HG03469 (cell line): Measurements from ENCODE around the gene RNF6.
"Not testable (repeated sequence)": the region's sequence is repeated elsewhere in the genome, so short reads cannot be mapped to it uniquely, and the experiment has no call there.

ENCODE experiments used
- ATAC-seq: cut with Tn5 transposase; IDR thresholded peaks from one replicate; pipeline ENCODE4 v1.9.1; 2021; ENCODE audit warnings: mild to moderate bottlenecking, moderate library complexity, moderate number of reproducible peaks; ENCODE audit not compliant: unreplicated experiment

Gene RNF6

DNA sequence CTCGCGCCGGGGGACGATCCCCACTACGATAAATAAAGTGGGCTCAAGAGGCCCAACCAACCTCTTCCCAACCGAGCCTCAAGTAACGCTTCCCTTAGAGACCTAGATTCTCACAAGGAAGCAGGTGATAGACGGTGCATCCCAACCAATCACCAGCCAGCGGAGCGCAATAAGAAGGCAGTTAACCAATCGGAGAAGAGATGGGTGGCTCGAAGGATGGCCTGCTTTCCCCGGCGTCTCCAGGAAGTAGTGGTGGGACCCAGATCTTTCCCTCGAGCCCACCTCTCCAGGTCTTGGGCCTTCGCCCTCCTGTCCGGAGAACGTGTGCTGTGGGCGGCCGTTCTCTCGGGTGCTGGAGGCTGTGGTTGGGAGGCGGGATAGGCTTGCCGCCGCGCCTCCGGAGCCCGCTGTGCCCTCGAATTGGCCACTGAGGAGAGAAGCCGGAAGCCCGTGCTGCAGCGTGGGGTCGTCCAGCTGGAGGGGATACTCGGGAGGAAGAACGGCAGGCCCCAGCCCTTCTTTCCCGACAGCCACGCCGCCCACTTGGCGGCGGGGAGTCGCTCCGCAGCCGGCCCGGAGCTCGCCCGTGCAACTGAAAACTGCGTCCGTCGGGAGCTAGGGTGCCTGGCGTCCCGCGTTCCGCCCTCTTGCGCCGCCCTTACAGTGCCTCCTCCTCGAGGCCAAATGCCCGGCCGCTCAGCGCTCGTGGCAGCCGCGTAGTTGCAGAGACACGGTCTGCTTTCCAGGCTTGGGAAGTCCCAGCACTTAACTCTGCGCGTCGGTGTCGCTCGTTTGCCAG lies at the start of gene RNF6:
TSS of gene RNF6 (minus strand) at position 594 of the 799 bp plus-strand sequence. CDS start 2,665 bp downstream, outside the sequence.
- ATAC-seq: peak; percentile 94

DNA sequence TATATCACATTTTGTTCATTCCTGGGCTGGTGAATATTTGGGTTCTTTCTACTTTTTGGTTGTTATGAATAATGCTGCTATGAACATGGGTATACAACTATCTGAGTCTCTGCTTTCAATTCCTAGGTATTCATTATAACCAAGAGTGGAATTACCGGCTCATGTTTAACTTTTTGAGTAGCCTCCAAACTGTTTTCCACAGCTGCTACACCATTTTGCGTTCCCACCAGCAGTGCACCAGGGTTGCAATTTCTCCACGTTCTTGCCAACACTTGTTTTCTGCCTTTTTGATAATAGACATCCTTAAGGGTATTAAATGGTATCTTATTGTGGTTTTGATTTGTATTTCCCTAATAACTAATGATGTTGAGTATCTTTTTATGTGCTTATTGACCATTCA lies 48.6 kb upstream of the RNF6 start:
- ATAC-seq: no peak

DNA sequence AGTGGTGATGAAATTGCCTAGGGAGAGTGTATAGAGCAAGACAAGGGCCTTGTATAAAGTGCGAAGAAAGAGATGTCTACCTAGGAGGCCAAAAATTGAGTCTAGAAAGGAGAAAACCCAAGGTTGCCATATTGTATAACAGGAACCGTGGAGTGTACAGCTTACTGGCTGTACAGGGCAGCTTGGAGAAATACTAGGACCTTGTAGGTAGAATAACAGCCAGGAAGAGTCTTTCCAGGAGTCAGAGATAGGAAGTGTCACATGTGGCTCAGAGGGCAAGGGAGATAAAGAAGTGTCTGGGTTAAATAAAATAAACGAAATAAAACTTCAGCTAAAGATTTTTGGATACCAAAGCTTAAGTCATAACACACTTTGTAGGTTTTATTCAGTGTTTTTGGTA lies 44.2 kb upstream of the RNF6 start:
- ATAC-seq: no peak

DNA sequence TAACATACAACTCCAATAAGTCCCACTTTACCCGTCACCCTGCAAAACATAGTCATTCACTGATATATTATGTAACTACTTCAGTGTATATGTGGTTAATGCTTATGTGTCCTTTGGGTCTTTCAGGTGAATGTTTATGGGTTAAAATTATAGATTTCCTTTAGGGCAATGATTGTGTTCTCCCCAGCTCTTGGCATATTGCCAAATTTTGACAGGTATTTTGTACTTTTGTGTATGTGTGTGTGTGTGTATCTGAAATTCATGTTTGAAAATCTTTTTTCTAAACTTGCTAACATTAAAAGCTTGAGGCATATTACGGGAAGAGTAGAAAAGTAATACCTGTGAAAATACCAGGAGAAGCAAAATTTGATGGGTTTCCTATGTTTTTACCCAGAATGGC lies 40.0 kb upstream of the RNF6 start:
- no peak for ATAC-seq

DNA sequence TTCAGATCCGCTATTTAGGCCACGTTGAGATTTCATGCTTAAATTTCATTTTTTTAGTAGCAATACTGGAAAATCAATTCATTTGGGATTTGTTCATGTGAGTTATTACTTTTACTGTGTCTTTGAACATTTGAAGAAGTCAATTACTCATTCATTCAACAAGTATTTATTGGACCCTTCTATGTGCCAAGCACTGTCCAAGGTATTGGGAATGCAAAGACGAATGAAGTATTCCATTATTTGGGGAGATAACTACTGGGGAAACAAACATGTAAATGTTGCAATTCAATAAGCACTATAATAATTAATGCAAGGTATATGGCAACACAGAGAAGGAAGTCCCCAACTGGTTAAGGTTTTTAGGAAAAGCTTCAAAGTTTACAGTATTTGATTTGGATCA lies 37.5 kb upstream of the RNF6 start:
- no peak for ATAC-seq

DNA sequence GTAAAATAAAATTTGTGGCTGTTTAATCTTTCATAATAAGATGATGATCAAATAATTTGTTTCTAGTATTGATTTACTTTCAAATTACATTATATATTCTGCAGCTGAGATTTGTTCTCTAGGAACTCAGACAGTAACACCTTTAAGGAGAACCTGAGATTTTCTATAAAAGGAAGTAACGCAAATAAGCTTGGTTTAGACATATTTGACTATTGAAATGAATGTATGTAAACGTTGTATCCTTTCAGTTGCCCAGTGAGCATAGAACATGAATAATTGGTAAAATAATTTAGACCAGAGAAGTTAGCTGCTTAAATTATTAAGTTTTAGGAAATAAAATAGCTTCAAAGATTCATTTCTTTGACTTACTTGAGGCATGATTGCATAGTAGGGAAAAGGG lies 34.9 kb upstream of the RNF6 start:
- no peak for ATAC-seq

DNA sequence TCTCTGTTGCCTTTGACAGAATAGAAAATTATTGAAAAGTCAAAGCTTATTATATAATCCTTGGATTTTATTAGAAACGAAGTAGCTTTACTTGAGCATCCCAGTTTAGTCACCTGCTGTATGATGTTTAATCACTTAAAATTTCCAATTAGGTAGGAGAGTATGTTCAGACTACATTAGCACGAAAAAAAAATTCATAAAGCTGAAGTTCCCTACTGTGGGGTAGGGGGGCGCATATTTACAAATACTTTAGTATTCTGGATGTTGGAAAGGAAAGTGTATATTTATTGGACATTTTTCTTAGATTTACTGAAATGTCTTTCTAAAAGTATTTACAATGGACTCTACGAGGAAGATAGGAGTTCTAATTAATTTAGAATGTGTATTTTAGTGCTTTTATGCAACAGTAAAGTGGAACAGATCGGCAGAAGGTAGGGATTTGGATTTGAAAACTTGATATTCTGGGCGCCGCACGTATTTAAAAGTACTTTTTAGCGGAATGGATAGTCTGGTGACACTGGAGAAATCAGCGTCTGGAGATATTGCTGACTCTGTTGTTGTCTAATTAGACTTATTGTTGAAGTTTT lies 33.7 kb upstream of the RNF6 start:
- ATAC-seq: no peak

DNA sequence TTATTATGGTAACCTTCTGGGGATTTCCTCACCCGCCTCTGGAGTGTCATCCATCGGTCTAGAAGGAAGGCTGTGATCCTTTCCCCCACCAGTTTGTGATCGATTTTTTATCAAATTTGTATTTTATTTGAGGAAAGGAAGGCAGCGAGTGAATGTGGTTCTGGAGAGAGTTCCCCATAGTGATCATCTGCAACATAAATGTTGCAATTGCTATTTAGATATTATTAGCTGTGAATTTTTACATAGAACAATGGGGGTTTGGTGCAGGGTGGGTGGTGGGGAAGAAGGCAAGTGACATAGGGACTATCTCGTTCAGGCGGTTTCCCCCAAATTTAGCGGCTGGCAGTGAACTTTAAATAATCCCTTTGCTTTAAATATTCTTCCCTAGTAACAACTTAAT lies 33.0 kb upstream of the RNF6 start:
- no peak for ATAC-seq

DNA sequence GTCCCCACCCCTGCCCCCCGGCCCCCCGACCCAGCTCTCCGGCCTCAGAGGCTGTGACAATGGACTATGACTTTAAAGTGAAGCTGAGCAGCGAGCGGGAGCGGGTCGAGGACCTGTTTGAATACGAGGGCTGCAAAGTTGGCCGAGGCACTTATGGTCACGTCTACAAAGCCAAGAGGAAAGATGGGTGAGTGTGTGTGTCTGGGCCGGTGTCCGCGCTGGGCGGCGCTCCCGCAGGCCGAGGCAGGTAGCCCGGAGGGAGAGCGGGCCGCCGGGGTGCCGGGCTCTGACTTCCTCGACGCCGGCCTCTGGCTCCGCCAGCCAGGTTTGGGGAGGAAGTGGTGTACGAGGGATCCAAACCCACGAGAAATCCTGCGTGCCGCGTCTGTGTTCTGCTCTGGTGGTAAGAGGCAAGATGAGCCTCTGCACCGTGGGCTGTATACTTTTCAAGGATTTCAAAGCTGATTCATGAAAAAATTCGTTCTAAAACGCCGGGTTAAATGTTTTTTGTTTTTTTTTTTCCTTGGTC lies 32.5 kb upstream of the RNF6 start:
- peak; percentile 20 for ATAC-seq

DNA sequence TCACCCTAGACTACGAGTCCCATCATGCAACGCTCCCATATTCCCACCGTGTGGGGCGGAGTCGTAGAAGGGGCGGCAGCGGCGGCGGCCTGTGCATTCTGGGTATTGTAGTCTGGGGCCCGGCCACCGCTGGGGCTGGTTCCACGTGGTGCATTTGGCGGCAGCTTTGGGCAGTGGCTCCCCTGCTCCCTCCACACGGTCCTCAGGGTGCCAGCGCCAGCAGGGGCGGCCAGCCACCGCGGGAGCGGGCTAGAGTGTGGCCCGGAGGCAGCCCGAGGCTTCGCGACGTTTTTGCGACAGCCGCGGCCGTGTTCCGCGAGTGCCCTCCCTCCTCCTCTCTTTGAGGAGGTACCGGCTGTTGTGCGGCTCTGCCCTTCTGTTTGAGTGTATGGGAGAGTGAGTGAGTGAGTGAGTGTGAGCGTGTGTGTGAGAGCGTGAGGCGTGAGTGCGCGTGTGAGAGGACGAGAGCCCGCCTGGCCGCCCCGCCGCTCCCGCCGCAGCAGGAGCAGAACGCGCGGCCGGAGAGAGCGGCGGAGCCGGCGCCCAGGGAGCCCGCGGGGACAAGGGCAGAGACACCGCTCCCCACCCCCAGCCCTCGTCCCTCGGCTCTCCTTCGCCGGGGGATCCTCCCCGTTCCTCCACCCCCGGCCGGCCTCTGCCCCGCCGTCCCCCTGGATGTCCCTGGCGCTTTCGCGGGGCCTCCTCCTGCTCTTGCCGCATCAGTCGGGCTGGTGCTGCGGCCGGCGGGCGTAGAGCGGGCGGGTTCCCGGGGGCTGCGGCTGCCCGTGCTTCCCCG lies 31.9 kb upstream of the RNF6 start, which contains the start of gene CDK8:
TSS of gene CDK8 (plus strand) at position 343 of the 796 bp plus-strand sequence. CDS start 513 bp downstream, outside the sequence.
- peak; percentile 70 for ATAC-seq

DNA sequence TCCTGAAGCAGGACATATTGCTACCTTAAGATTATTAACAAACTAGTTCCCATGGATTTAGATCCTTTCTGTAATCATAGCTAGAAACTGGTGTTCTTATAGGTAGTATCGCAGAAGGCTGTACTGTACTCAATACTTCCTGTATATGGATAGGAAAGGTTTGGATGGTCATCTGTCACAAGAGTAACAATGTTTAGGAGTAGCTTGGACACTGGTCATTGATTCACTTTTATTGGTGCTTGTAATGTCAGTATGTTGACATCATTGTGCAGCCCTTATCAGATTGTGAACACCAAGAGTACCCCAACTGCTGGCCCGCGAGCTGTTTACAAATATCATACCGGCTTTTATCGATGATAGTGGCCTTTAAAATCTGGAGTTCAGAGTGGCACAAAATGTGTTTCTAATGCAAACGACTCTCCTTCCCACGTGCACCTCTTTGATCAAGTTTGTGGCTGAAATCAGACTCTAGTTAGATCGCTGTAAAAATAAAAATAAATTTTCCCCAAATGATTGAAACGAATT lies 31.2 kb upstream of the RNF6 start:
- ATAC-seq: no peak

DNA sequence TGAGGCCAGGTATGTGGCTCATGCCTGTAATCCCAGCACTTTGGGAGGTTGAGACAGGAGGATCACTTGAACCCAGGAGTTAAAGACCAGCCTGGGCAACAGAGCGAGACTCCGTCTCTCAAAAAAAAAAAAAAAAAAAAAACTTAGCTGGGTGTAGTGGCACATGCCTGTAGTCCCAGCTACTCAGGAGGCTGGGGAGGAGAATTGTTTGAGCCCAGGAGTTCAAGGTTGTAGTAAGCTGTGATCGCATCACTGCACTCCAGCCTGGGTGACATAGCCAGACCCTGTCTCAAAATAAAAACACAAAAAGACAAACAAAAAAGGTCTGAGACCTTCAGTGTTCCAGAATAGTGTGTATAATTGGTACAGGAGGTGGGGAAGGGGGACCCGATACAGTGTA lies 29.9 kb upstream of the RNF6 start:
- ATAC-seq: not testable (repeated sequence)

DNA sequence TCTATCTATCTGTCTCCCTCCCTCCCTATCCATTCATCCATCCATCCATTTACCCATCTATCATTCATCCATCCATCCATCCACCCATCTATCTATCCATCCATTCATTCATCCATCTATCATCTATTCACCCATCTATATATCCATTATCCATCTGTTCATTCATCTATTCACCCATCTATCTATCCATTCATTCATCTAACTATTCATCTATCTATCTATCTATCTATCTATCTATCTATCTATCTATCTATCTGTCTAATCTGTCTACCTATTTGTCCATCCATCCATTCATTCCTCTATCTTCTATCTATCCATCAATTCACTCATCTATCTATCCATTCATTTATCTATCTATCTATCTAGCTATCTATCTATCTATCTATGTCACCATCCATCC lies 27.4 kb upstream of the RNF6 start:
- no peak for ATAC-seq

DNA sequence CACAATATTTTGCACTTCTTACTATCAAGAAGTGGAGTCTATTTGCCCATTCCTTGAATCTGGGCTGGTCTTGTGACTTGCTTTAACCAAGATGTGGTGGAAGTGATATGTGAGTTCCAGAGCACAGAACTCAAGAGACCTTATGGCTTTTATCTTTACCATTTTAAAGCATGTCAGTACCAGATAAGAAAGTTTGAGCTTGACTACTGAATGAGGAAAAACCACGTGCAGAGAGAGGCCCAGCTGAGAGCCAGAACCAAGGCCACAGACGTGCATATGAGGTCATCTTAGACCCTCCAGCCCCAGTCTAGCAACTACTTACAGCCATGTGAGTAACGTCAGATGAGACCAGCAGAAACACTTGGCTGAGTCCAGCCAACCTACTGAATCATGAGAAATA lies 25.5 kb upstream of the RNF6 start:
- no peak for ATAC-seq

DNA sequence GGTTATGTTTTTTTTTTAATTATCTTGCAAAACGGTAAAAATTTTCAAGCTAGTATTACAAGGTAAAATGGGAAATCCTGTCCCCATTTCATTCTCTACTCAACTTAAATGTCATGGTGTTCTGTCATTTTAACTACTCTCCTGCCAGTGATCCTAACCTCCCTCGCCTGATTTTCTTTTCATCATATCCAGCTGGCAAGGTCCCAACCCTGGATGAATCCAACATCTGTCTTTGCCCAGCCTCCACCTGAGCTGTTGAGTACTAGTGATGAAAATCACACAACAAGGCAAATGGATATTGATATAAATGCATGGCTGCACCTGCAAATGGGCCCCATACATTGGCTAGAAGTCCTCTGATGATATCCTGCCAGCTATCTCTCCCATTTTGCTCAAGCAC lies 24.9 kb upstream of the RNF6 start:
- ATAC-seq: no peak

DNA sequence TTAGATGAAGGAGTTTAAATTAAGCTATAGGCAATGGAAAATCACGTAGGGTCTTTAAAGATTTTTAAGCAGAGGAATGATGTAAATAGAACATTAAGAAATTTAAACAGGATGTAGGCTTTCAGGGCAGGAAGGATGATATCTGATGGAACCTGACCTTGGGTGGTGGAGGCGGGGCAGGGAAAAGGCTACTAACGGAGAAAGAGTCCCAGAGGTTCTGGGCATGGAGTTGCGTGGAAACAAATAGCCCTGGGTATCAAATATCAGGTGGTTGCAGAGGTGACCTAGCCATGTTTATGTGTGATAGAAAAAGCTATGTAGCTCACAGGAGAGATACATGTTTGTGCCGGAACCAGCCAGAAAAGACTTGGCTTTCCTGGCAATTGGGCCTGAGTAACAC lies 24.0 kb upstream of the RNF6 start:
- no peak for ATAC-seq

DNA sequence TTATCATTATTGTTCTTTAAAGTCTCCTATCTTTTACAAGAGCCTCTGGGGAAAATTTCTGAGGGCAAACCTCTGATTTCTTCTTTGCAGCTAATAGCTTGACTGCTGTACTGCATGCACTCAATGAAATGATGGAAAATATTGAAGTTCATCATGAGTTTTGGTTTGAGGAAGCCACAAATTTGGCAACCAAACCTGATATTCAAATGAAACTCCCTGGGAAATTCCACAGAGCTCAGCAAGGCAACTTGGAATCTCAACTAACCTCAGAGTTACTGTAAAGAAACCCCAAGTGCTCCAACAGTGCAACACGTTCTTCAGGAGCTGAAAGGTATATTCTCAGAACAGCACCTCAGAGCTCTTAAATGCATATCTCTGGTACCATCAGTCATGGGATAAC lies 14.2 kb upstream of the RNF6 start:
- no peak for ATAC-seq

DNA sequence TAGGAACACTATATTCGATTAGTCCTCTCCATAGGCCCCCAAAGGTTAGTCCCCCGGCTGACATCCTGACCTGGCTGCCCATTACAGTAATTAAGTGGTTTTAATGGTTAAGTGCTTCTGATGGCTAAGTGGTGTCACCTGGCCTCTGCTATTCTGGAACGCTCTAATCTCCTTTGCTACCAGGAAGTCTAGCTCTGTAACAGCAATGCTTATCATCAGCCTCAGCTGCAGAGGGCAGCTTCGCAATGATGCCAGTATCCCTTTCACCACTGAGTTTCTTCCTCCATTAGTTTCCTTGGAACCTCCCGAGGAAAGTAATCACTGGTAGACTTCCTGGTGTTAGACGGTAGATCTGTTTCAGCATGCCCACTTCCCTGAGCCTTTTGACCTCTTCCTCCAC lies 8.6 kb upstream of the RNF6 start:
- ATAC-seq: no peak

DNA sequence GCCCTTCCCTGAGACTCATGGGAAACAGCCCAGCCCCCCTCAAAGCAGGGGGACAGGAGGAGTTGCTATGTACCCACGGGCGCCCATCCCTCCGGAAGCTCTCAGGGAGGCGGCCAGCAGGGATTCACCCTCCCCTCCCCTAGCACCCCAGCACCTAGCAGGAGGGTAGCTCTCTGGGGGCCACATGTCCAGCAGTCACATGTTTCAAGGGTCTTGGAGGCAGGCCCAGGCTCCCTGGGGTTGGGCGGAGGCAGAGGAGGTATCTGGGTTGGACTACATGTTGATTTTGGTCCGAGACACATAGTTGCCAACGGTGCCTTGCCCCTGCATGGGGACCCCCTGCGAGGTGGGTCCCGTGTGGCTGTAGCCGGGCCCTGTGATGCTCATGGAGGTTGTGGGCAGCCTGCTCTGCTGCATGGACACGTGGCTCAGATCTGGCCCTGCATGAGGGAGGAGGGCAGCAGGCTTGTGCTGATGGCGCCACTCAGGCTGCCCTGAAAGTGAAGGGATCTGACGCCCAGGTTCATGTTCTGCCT lies 7.0 kb upstream of the RNF6 start:
- no peak for ATAC-seq

DNA sequence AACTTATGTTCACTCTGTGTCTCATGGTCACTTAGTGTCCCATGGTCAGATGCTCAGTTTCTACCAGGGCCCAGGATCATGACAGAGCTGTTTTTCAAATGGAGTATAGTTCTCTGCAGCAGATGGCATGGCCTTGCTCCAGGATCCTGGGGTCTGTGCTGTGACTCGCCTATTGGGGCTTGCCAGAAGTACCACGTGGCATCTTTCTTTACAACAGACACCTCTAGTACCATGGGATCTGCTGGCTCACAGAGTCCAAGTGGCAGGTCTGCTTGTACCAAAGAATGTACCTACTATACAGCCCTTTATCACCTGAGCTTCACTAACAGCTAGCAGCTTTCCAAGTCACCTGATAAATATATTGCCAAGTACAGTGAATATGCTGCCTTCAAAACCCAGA lies 6.0 kb upstream of the RNF6 start:
- no peak for ATAC-seq
